Right kidney (tissue), 9 donors: ENCODE data around the gene SNAI3.

Experiments used
- DNase-seq: peaks from one replicate; pipeline ENCODE4 v3.0.0-alpha.2; 2016
- long read RNA-seq, 8 donors: transcript quantifications; one replicate each; lab custom pipeline, GENCODE V29; 2026

SNAI3 gene
- long read RNA-seq, donor 1, result 0 reads
- long read RNA-seq, donor 2, partial matches to known transcripts, result 0 of 1 reads
- long read RNA-seq, donor 2, other reads (novel, unspliced or antisense), result 0 of 1 reads
- long read RNA-seq, donor 3, result 0 reads
- long read RNA-seq, donor 4, partial matches to known transcripts, result 0 of 1 reads
- long read RNA-seq, donor 4, other reads (novel, unspliced or antisense), result 0 of 1 reads
- long read RNA-seq, donor 5, result 0 reads
- long read RNA-seq, donor 6, result 0 reads
- long read RNA-seq, donor 7, result 0 reads
- long read RNA-seq, donor 8, result 0 reads

DNA sequence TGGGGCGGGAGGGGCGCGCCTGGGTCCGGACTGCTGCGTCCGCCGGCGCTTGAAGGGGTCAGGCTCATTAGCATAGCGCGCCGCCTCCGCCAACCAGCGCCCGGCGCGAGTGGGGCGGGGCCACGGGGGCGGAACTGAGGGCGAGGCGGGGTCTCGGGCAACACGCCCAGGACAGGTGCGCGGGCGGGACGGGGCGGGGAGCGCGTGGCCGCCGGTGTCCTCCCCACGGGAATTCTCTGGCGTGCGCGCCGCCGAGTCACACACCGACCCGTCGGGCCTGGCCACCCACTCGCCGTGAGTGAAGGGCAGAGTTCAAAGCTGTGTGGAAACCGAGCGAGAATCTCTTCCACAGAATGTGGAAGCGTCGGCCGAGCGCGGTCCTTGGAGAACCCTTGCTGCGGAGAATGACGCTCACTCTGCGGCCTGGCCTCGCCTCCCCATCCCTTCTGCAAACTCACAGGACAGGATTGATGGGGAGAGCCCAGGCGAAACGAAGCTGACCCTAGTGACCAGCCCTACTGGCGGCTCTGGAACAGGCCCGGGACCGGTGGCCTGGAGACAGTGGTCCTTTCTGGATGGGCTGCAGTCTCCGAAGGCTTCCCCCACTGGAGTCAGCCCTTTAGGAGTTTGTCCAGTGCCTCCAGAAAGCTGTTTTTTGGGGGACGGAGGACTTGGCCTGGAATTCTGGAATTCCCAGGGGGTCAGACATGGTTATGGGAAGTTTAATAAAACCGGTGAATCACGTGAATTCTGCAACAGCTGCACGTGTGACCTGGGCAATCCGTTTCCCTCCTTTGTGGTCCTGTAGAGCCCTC, at the start of gene SNAI3:
TSS of gene SNAI3 (minus strand) at position 69 of the 815 bp plus-strand sequence. CDS start 101 bp downstream, outside the sequence.
- peak; percentile 73 for DNase-seq

GRCh38 chr16:88736088-88736487, 49.8 kb upstream of the SNAI3 start:
- no peak for DNase-seq

GRCh38 chr16:88735616-88736015, 49.3 kb upstream of the SNAI3 start:
- no peak for DNase-seq

DNA sequence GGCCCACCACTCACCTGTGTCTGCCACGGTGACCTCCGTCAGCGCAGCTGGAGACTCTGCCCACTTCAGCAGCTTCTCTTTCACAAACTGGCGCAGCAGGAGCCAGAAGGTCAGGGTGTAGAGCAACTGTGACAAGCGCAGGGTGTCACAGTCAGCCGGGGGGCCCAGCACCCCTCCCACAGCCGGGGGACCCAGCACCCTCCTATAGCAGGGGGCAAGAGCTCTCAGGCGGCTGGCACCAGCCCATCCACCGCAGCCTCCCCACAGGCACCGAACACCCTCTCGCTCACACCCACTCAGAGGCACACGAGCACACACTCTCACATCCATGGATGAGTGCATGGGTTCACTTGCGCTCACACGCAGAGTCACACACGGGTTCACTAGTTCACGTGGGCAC, 48.8 kb upstream of the SNAI3 start:
- no peak for DNase-seq

DNA sequence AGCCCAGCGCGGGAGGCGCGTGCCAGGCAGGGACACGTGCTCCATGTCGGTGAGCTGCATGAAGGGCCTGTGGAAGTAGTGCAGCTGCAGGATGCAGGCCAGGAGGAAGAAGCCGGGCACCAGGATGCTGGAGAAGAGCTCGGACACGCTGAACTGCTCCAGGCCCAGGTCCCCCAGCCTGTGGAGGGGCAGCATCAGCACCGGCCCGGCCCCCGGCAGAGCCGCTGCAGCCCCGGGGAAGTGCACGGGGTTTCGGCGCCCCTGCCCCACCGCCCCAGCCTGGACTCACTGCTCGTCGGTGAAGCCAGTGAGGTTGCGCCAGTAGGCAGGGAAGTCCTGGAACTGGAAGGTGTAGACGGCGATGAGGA, 48.0 kb upstream of the SNAI3 start:
- DNase-seq, result no peak

- DNase-seq, result no peak
These were observed 47.5 kb upstream of the SNAI3 start for GRCh38 chr16:88733630-88734360.

DNA sequence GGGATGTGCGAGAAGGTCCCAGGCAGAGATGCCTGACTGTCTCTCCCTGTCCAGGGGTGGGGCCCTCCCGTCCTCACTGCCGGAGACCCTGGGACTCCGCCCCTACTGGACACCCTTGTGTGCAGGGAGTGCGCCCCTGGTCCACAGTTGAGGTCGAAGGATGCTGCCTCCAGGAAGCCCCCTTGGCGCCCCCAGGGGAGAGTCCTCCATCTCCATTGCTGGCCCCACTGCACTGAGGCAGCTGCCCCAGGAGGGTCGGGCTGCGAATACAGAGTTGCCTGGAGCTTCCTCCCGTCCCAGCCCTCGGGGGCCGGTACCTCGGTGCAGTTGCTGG, 46.6 kb upstream of the SNAI3 start:
- DNase-seq, result no peak

DNA sequence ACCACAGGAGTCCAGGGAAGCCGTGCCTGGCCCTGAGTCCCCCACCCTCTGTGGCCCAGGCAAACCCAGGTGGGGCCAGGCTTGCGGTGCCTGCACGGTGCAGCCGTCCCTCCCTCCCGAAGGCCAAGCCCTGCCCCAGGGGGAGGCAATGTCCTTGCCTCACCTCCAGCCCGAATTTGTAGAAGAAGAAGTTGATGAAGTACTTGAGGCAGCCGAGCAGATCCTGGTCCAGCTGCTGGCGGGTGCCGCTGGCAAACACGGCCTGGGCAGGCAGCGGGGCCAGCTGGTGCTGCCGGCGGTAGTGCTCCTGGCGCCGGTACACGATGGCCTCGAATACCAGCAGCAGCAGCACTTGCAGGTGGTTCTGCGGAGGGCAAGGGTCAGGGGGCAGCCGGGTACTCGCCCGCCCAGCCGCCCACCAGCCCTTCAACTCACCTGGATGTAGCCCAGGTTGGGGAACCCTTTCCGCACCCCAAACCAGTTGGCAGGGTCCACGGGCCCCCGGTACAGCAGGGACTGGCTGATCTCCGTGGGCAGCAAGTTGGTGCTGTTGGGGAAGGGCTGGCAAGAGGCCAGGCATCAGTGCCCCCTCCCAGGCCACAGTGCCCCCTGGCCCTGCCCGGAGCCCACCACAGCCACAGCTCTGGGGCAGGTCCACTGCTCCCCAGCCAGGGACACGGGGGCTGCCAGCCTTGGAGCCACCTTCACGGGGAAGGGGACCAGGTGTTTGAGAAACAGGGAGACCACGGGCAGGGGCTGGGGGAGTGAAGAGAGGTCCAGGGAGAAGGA, 46.1 kb upstream of the SNAI3 start:
- no peak for DNase-seq

DNA sequence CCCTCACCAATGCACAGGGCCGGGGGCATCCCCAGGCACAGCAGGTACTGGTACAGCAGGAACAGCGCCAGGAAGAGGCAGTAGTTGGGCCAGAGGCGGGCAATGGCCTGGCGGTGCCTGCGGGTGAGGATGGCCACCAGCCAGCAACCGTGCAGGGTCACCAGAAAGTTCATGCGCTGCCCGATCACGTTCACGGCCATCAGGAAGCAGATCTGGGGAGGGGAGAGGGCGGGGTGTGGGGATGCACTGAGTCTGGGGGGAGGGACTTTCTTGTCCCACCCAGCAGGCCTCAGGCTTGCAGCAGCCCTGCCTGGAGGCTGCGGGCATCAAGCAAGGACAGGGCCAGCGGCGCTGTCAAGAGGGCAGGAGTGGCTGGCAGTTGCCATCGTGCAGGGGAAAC, 45.4 kb upstream of the SNAI3 start:
- no peak for DNase-seq

DNA sequence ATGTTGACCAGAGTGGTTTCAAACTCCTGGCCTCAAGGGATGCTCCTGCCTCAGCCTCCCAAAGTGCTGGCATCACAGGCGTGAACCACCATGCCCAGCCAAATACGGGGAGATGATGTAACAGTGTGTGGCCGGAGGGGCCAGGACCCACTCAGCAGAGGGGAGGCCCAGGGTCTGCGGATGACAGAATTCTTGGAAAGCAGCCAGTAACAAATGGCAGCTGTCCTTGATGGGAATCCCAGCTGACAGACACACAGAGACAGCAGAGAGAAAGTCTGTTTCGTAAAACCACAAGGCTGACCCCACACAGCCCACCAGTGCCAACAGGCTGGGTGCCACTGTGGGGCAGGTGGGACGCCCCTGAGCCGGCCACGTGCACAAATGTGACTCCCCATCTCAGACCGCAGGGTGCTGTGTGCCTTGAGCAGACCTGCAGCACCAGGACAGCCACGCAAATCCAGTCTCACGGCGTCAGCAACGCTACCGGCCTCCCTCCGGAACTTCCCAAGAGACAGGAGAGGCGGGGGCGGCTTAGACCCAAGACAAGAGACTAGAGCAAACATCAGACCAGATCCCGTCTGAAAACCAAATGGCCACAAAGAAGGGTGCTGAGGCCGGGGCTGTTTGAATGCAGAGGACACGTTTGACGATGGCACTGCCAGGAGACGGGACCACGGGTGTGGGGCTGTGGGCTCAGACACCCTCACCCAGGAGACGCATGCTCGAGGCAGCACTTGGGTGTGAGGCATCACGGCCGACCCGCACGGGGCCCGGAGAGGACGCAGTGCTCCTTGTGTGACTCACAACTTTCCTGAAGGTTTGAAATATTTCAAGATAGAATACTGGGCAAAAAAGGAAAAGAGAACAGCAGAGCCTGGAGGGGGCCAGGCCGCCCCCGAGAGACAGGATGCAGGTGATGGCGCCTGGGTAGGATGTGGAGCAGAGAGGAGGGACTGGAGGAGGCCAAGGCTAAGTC, 44.6 kb upstream of the SNAI3 start:
- DNase-seq, result no peak

- no peak for DNase-seq
These were observed 41.6 kb upstream of the SNAI3 start for GRCh38 chr16:88727871-88728270.

- DNase-seq, result no peak
These were observed 40.7 kb upstream of the SNAI3 start for GRCh38 chr16:88726981-88727380.

DNA sequence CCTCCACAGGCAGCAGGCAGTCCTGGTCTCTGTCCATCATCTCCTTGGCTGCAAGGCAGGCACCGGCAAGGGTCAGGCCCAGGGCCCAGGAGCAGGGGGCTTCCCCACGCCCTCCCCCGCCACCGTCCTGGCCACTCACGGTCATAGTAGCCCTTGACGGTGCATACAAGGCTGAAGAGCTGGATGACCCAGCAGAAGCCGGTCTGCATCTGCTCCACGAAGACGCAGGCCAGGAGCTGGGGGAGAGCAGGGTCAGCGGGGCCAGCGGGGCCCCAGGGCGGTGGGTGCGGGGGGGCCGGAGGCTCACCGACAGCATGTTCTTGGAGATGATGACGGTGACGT, 40.1 kb upstream of the SNAI3 start:
- no peak for DNase-seq

GRCh38 chr16:88725609-88726407, 39.5 kb upstream of the SNAI3 start:
- DNase-seq, result no peak

- DNase-seq, result no peak
These were observed 38.7 kb upstream of the SNAI3 start for GRCh38 chr16:88724855-88725555.

- DNase-seq, result no peak
These were observed 37.6 kb upstream of the SNAI3 start for GRCh38 chr16:88723911-88724310.

DNA sequence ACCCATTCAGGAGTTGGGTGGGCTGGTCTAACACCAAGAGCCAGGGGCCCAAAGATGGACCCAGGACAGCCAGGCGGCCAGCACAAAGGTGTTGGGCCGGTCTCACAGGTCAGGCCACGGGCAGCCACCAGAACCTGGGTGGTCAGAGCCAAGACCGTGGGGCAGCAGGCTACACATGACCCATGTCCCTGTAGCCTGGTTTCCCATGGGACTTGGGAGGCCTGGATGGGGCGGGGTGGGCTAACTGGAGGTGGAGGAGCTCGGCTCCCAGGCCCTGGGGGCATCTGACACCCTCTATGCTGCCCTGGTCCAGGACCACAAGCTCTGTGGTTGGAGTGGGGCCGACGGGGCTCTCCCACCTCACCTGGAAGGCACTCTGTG, 37.2 kb upstream of the SNAI3 start:
- DNase-seq, result no peak

DNA sequence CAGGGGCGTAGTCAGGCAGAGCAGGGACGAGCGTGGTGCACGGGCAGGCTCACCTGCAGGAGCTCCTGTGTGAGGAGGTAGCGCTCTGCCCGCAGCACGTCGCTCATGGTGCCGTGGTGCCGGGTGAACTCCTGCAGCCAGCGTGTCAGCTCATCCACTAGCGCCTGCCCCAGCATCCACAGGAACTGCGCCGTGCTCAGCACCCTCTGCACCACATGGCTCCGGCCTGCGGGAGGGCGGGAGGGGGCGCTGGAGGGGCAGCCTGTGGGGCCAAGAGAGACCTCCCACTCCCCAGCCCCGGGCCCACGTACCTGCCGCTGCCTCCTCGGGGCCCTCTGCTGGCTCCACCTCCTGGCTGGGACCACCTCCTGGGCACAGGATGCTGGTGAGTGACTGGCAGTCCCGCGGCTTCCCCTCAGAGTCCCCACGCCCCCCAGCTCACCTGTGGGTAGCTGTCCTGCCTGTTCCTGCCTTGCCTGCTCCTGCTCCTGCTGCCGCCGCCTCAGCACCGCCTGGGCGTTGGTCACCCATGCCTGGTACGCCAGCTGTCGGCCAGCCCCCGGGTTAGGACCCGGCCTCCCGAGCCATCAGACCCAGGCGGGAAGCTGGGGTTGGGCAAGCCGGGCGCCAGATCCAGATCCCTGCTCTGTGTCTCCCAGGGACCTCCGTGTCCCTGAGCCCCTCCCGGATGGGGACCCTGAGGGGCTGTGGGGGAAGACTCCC, 36.6 kb upstream of the SNAI3 start:
- DNase-seq, result no peak
